GDM1 (cell line): ENCODE results near the gene MGA.
A peak's percentile ranks its signal among the peaks of the same experiment; 100 is the strongest.

ENCODE experiments used
- DNase-seq: peaks from one replicate; lab custom pipeline; 2025; lab: John Stamatoyannopoulos, UW

Gene MGA

GRCh38 chr15:41660235-41661077 is at the start of gene MGA:
Gene MGA (plus strand): TSS chr15:41660405.
- peak; percentile 83 for DNase-seq

DNA sequence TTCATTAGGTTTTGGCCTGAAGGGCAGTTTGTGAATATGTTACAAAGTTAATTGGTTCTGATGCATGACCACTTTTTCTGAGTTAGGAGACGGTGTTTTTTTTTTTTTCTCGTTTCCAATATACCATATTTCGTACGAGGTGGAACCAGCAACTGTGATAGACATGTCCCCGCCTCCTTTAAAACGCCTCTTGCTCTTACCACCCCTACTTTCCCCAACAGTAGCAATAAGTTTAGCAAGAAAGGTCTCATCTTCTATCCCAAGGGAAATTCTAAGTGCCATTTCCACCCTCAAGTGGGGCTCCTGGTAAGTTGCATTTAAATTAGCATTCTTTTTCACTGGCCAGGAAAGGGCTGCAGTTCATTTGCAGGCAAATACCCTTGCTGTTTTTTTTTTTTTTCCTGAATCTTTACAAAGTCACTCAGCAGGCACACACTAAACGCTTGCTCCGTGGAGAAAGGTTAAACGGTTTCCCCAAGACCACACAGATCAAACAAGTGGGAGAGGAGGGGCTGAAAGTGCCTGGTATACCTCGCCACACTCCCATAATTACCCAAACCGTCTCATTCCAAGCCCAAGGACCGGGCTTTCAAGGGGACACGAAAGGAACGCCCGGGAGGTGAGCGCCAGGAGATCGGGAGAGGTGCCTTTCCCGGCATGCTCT is 39.5 kb upstream of the MGA start:
- DNase-seq, result no peak

DNA sequence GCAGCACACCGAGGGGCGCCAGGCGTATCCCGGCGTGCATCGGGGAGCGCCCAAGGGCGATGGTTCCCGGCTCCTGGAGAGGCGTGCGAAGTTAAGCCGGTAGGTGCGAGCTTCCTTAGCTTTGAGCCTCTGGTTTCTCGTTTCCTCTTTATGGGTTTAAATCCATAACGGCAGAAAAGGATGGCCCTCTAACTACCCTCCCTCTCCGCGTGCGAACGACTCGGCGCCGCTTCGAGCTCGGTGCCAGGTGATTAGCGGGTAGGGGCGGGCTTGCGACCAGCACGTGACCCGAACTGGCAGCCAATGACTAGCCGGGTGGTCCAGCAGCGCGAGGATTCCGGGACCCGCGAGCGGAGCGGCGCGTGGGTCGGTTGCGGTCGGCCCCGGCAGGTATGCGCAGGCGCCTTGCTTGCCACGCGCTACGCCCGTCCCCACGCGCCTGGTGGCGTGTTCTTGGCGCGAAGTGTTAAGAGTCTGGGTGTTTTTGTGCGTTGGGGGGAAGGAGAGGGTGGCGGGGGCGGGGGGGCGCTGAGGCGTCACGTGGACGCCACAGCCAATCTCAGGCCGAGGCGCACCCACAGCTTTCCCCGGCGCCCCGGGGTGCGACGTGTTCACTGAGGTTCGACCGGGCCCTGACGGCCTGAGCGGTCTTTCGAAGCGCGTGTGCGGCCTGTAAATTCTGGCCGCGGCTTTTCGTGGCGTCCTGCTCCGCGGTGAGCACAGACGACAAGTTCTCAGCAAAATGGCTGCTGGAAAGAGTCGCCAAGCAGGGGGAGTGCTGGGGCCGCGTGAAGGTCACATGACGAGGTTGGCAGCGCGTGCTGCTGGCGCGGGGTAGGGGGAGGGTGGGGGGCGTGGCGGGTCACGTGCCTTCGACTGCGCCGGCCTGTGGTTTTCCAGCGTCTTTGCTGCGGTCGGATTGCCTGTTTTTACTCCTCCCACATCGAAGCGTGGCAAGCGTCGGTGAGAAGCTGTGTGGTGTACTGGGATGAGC is 38.7 kb upstream of the MGA start:
- peak; percentile 81 for DNase-seq

GRCh38 chr15:41622901-41623300 is 37.3 kb upstream of the MGA start:
- no peak for DNase-seq

GRCh38 chr15:41627203-41627602 is 33.0 kb upstream of the MGA start:
- DNase-seq, result no peak

- no peak for DNase-seq
Observed at GRCh38 chr15:41629463-41629862, 30.7 kb upstream of the MGA start.

GRCh38 chr15:41629883-41630282 is 30.3 kb upstream of the MGA start:
- no peak for DNase-seq

DNA sequence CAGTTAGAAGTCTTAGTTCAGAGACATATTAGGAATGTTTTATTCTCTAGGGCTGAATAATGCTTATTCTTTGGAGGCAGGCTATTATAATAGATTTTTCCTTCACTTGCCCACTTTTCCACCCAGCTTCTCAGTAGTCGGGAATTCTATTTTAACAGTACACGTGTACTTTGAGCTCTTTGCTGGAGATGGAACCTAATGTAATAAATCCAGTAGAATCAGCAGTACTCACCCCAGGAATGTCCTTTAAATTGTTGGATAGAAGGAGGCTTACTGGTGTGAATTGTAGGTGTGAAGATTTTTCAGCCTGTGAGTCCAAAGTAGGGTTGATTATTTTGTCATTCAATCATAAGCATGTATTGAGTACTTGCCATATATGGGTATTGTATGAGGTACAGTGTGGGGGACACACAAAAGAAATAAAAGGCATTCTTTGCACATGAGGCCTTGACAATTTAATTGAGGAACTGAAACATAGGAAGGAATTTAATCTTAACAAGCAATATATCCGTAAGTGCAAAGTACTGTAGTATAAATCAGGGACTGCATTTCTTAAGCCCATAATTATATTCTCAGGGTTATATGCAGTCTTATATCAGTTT is 29.5 kb upstream of the MGA start:
- no peak for DNase-seq

- no peak for DNase-seq
Observed at GRCh38 chr15:41631880-41632470, 28.2 kb upstream of the MGA start.

DNA sequence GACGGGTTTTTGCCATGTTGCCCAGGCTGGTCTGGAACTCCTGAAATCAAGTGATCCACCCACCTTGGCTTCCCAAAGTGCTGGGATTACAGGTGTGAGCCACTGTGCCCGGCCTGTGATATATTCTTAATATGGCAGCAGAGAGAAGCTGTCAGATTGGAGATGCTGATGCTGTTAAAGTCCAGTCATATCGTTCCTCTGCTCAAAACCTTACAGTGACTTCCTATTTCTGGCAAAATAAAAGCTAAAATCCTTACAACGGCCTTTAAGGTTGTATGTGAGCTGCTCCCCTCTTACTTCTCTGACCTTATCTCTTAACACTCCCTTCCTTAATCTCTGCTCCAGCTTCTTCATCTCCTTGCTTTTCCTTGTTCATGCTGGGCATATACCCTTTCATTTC is 26.6 kb upstream of the MGA start:
- DNase-seq, result no peak

- DNase-seq, result no peak
Observed at GRCh38 chr15:41634072-41634626, 26.1 kb upstream of the MGA start.

DNA sequence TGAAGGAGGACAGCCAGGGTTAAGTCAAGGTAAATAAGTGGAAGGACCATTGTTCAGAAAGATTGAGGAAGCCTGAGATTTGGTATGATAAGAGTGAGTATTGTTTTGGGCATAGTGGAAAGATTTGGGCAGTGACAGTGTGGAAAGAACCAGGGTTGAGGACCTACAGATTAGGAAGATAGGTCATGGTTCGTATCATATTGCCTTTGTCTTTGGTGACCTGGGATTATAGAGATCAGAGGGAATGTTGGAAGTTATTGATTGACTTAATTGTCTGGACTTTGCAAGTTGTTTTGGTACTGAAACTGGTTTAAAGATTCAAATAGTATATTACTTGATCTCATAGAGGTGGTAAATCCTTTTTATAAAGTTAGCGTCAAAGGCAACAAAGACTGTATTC is 23.1 kb upstream of the MGA start:
- no peak for DNase-seq

- no peak for DNase-seq
Observed at GRCh38 chr15:41640985-41641384, 19.2 kb upstream of the MGA start.

GRCh38 chr15:41647262-41647661 is 12.9 kb upstream of the MGA start:
- DNase-seq, result peak; percentile 15

- no peak for DNase-seq
Observed at GRCh38 chr15:41648097-41648496, 12.1 kb upstream of the MGA start.

- DNase-seq, result no peak
Observed at GRCh38 chr15:41648770-41649169, 11.4 kb upstream of the MGA start.

GRCh38 chr15:41650806-41651205 is 9.4 kb upstream of the MGA start:
- no peak for DNase-seq

- DNase-seq, result no peak
Observed at GRCh38 chr15:41651373-41651772, 8.8 kb upstream of the MGA start.

DNA sequence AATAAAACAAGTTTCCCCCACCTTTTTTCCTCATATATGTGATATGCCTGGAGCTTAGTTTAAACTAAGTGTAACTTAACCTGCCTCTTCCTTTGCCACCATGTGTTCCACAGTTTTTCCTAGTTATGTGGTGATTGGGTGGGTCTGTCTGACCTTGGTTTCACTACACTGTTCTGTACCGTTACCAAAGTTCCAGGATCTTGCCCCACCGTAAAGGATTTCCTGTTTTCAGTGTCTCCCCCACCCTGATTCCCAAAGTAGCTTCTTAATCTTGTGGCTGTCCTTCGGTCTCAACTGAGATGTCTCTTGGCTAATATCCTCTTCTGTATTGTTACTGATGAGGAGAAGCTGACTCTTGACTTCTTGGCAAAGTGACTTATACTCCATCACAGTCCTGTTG is 6.4 kb upstream of the MGA start:
- DNase-seq, result no peak

DNA sequence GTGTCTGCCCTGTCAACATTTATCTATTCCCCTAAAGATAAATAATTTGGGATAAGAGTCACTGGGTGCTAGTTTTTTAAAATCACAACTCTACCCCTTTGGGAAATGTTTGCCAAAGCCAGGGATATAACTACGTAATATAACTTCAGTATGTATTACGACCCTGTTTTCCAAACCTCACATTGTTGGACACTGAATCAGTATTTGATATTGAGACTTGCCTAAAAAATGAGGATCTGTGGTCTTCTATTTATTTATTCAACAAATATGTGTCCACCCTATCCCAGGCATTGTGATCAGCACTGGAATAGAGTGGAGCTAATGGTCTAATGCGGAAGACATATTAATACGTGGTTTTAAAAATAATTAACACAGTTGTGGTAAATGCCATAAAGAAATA is 4.5 kb upstream of the MGA start:
- DNase-seq, result no peak

DNA sequence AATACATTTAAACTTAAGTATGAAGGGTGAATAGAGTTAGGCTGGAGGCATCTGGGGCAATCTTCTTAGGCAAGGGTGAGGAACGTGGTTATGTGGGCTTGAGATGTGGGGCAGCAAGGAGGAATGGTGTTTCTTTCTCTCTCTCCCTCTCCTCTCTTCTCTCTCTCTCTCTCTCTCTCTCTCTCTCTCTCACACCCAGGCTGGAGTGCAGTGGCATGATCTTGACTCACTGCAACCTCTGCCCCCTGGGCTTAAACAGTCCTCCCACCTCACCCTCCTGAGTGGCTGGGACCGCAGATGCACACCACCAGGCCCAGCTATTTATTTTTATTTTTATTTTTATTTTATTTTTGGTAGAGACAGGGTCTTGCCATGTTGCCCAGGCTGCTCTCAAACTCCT is 4.0 kb upstream of the MGA start:
- no peak for DNase-seq
